ENCODE measurements around the gene MX2. TPM values are rescaled to one million over a fixed set of nuclear protein-coding genes. Genes with fewer than 3 reads are reported as not detected.

The MX2 gene
- total and polyA plus RNA-seq, 5 donors from 2014 or later: 34.8 to 119 (median 49.2) TPM

GRCh38 chr21:41362605-41363369 lies 960 bp downstream of the MX2 start:
- Histone ChIP-seq H3K9me3 (ENCODE audit: control insufficient read depth in 2 of 2, low read length in 2 of 2) (no peaks in the 10 kb centered on the region), H3K27me3 (ENCODE audit: control insufficient read depth, insufficient read depth, low read length) (no peaks in the 10 kb centered on the region), H3K36me3 (ENCODE audit: control insufficient read depth, insufficient read depth, low read length) (peaks cover 9% of the 10 kb centered on the region), H3K4me3 (ENCODE audit: low read depth, low read length) (peak overlapping the region; percentile 89), H3K27ac (ENCODE audit: insufficient read depth, low read length, poor library complexity, severe bottlenecking) (peak overlapping the region; percentile 98), H3K4me1 (ENCODE audit: control insufficient read depth, insufficient read depth, low read length, poor library complexity, severe bottlenecking) (peaks cover 37% of the 10 kb centered on the region)
- peaks cover 22% of the 10 kb centered on the region for H3K36me3 Mint-ChIP-seq
- no peaks in the 10 kb centered on the region for H3K9me3 Mint-ChIP-seq
- peaks cover 6 to 66% (median 34%) of the 10 kb centered on the region in 4 donors for H3K4me1 Mint-ChIP-seq
- H3K4me3 Mint-ChIP-seq: peak overlapping the region; percentile 93 to 98 (median 96)
- DNase-seq (no peak), ATAC-seq (ENCODE audit: low read depth in 2 of 2) (no peak)
- H3K27ac Mint-ChIP-seq: peak overlapping the region; percentile 100
- peaks cover 10% of the 10 kb centered on the region for H3K27me3 Mint-ChIP-seq

GRCh38 chr21:41363370-41364270 lies 1.8 kb downstream of the MX2 start:
- ATAC-seq (ENCODE audit: low read depth in 2 of 2) (no peak), DNase-seq (no peak)
- Mint-ChIP-seq H3K4me3 (peak overlapping the region; percentile 93 to 98 (median 96)), H3K9me3 (no peaks in the 10 kb centered on the region), H3K27me3 (peaks cover 10% of the 10 kb centered on the region), H3K27ac (peak overlapping the region; percentile 100), H3K36me3 (peaks cover 29% of the 10 kb centered on the region), H3K4me1 (peaks cover 6 to 75% (median 41%) of the 10 kb centered on the region in 4 donors)
- Histone ChIP-seq H3K9me3 (ENCODE audit: control insufficient read depth in 2 of 2, low read length in 2 of 2) (no peaks in the 10 kb centered on the region), H3K36me3 (ENCODE audit: control insufficient read depth, insufficient read depth, low read length) (peaks cover 9% of the 10 kb centered on the region), H3K4me3 (ENCODE audit: low read depth, low read length) (peak overlapping the region; percentile 89), H3K4me1 (ENCODE audit: control insufficient read depth, insufficient read depth, low read length, poor library complexity, severe bottlenecking) (peaks cover 42% of the 10 kb centered on the region), H3K27me3 (ENCODE audit: control insufficient read depth, insufficient read depth, low read length) (no peaks in the 10 kb centered on the region), H3K27ac (ENCODE audit: insufficient read depth, low read length, poor library complexity, severe bottlenecking) (peak overlapping the region; percentile 98)

DNA sequence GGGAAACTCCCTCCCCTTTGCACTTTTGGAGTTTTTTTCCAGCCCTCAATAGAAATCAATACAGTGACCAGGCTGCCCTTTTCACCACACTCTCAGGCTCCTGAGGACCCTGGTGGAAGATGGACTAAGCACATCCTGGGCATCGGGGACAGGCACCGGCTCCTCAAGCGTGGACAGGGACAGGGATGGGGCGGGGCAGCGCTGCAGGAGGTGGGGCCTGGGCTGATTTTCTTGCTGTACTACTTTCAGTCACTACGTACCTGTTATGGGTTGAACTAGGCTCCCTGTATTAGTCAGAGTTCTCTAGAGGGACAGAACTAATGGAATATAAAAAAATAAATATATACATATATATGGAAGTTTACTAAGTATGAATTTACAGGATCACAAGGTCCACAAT lies 2.5 kb downstream of the MX2 start:
- H3K9me3 Mint-ChIP-seq: no peaks in the 10 kb centered on the region
- Histone ChIP-seq H3K4me3 (ENCODE audit: low read depth, low read length) (peak overlapping the region; percentile 26), H3K4me1 (ENCODE audit: control insufficient read depth, insufficient read depth, low read length, poor library complexity, severe bottlenecking) (peaks cover 49% of the 10 kb centered on the region), H3K27ac (ENCODE audit: insufficient read depth, low read length, poor library complexity, severe bottlenecking) (peak overlapping the region; percentile 30), H3K27me3 (ENCODE audit: control insufficient read depth, insufficient read depth, low read length) (no peaks in the 10 kb centered on the region), H3K36me3 (ENCODE audit: control insufficient read depth, insufficient read depth, low read length) (peaks cover 9% of the 10 kb centered on the region), H3K9me3 (ENCODE audit: control insufficient read depth in 2 of 2, low read length in 2 of 2) (no peaks in the 10 kb centered on the region)
- peak overlapping the region; percentile 100 for H3K27ac Mint-ChIP-seq
- H3K27me3 Mint-ChIP-seq: peaks cover 10% of the 10 kb centered on the region
- peaks cover 6 to 82% (median 42%) of the 10 kb centered on the region in 4 donors for H3K4me1 Mint-ChIP-seq
- H3K36me3 Mint-ChIP-seq: peaks cover 29% of the 10 kb centered on the region
- DNase-seq: no peak
- peak overlapping the region; percentile 80 to 98 (median 95) for H3K4me3 Mint-ChIP-seq
- no peak for ATAC-seq (ENCODE audit: low read depth in 2 of 2)

- H3K4me3 ChIP-seq (ENCODE audit: low read depth, low read length): no peak overlapping the region
- H3K9me3 ChIP-seq (ENCODE audit: control insufficient read depth in 2 of 2, low read length in 2 of 2): no peaks in the 10 kb centered on the region
- DNase-seq (no peak), ATAC-seq (ENCODE audit: low read depth in 2 of 2) (no peak)
- Mint-ChIP-seq H3K9me3 (no peaks in the 10 kb centered on the region), H3K4me3 (peak overlapping the region in 3 of 4 donors; percentile 13 to 97 (median 84)), H3K27ac (peak overlapping the region; percentile 81 to 100 (median 92)), H3K4me1 (peaks cover 14 to 93% (median 52%) of the 10 kb centered on the region in 4 donors), H3K36me3 (peaks cover 29% of the 10 kb centered on the region), H3K27me3 (peaks cover 10% of the 10 kb centered on the region)
- H3K36me3 ChIP-seq (ENCODE audit: control insufficient read depth, insufficient read depth, low read length): peaks cover 9% of the 10 kb centered on the region
- peaks cover 59% of the 10 kb centered on the region for H3K4me1 ChIP-seq (ENCODE audit: control insufficient read depth, insufficient read depth, low read length, poor library complexity, severe bottlenecking)
- peak overlapping the region; percentile 29 for H3K27ac ChIP-seq (ENCODE audit: insufficient read depth, low read length, poor library complexity, severe bottlenecking)
- no peaks in the 10 kb centered on the region for H3K27me3 ChIP-seq (ENCODE audit: control insufficient read depth, insufficient read depth, low read length)
Observed at GRCh38 chr21:41365377-41366107, 3.7 kb downstream of the MX2 start.

DNA sequence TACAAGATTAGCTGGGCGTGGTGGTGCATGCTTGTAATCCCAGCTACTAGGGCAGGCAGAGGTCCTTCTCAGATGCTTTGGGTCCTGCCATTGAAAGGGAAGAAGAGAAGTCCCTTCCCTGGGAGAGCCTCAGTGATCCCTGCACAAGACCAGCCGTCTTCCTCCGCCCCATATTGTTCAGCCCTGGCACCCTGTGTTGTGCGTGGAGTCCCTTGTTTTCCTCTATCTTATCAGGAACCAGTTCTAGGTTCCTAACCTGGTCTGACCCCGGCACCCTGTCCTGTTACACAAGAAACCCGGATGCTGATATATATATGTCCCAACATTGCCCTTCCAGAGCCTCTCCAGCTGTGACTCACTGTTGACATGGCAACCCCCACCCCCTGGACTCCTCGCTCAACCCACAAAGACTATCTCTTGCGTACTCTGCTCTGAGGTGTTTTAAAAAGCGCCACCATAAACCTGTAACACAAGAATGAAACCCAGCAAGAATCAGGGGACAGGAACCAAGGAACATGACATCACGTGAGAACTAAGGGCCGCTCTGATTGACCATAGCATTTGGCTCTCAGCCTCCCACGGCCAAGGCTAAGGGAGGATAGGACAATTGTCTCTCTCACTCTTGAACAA lies 4.8 kb downstream of the MX2 start:
- Mint-ChIP-seq H3K36me3 (peaks cover 29% of the 10 kb centered on the region), H3K27me3 (peaks cover 10% of the 10 kb centered on the region), H3K27ac (peak overlapping the region; percentile 82 to 92 (median 92)), H3K4me1 (peaks cover 18 to 93% (median 59%) of the 10 kb centered on the region in 4 donors), H3K4me3 (peak overlapping the region in 2 of 4 donors; percentile 64 to 97), H3K9me3 (no peaks in the 10 kb centered on the region)
- no peaks in the 10 kb centered on the region for H3K9me3 ChIP-seq (ENCODE audit: control insufficient read depth in 2 of 2, low read length in 2 of 2)
- ATAC-seq (ENCODE audit: low read depth in 2 of 2): no peak
- no peak overlapping the region for H3K4me3 ChIP-seq (ENCODE audit: low read depth, low read length)
- DNase-seq: no peak
- peaks cover 9% of the 10 kb centered on the region for H3K36me3 ChIP-seq (ENCODE audit: control insufficient read depth, insufficient read depth, low read length)
- H3K4me1 ChIP-seq (ENCODE audit: control insufficient read depth, insufficient read depth, low read length, poor library complexity, severe bottlenecking): peaks cover 60% of the 10 kb centered on the region
- H3K27me3 ChIP-seq (ENCODE audit: control insufficient read depth, insufficient read depth, low read length): no peaks in the 10 kb centered on the region
- no peak overlapping the region for H3K27ac ChIP-seq (ENCODE audit: insufficient read depth, low read length, poor library complexity, severe bottlenecking)

- Mint-ChIP-seq H3K36me3 (peaks cover 29% of the 10 kb centered on the region), H3K4me1 (peaks cover 18 to 92% (median 60%) of the 10 kb centered on the region in 4 donors), H3K4me3 (peak overlapping the region; percentile 46 to 97 (median 75)), H3K9me3 (no peaks in the 10 kb centered on the region), H3K27ac (peak overlapping the region; percentile 92 to 97 (median 97)), H3K27me3 (peaks cover 3% of the 10 kb centered on the region)
- no peaks in the 10 kb centered on the region for H3K9me3 ChIP-seq (ENCODE audit: control insufficient read depth in 2 of 2, low read length in 2 of 2)
- peak overlapping the region; percentile 82 for H3K27ac ChIP-seq (ENCODE audit: insufficient read depth, low read length, poor library complexity, severe bottlenecking)
- peaks cover 60% of the 10 kb centered on the region for H3K4me1 ChIP-seq (ENCODE audit: control insufficient read depth, insufficient read depth, low read length, poor library complexity, severe bottlenecking)
- peaks cover 9% of the 10 kb centered on the region for H3K36me3 ChIP-seq (ENCODE audit: control insufficient read depth, insufficient read depth, low read length)
- no peak overlapping the region for H3K4me3 ChIP-seq (ENCODE audit: low read depth, low read length)
- no peak for ATAC-seq (ENCODE audit: low read depth in 2 of 2)
- no peak for DNase-seq
- H3K27me3 ChIP-seq (ENCODE audit: control insufficient read depth, insufficient read depth, low read length): no peaks in the 10 kb centered on the region
Observed at GRCh38 chr21:41367301-41367944, 5.6 kb downstream of the MX2 start.

Data from CD4-positive, CD25-positive, alpha-beta regulatory T cell (primary cell).